ENCODE results near the gene EIF4H. TPM values are rescaled to one million over a fixed set of nuclear protein-coding genes. Genes with fewer than 3 reads are reported as not detected.

Gene EIF4H
- total and polyA plus RNA-seq, 2 donors (not counting 3 experiments of a cell fraction or from before 2014, with no cell fraction given) = 406 to 415 TPM

- Histone ChIP-seq H3K36me3 (ENCODE audit: control insufficient read depth in 2 of 2, extremely low read depth in 1 of 2, insufficient read depth in 2 of 2, low read length in 2 of 2) (no peaks in the 10 kb centered on the region), H3K9me3 (replicated peaks; ENCODE audit: control insufficient read depth, insufficient read depth, low read length) (no peaks in the 10 kb centered on the region), H4K20me1 (replicated peaks; ENCODE audit: control insufficient read depth, extremely low read depth, insufficient read depth, low read length) (no peaks in the 10 kb centered on the region), H2AFZ (ENCODE audit: low read depth, low read length) (no peak overlapping the region), H3K27ac (ENCODE audit: insufficient read depth, low read depth, low read length) (no peak overlapping the region), H3K4me1 (ENCODE audit: control insufficient read depth, extremely low read depth, insufficient read depth, low read length) (no peaks in the 10 kb centered on the region), H3K9ac (replicated peaks; ENCODE audit: extremely low read depth, insufficient read depth, low read length) (no peak overlapping the region), H3K9me1 (replicated peaks; ENCODE audit: control insufficient read depth, extremely low read depth, insufficient read depth, low read length) (no peaks in the 10 kb centered on the region), H3K27me3 (ENCODE audit: control insufficient read depth in 2 of 2, insufficient read depth in 2 of 2, low read length in 2 of 2) (no peaks in the 10 kb centered on the region), H3K4me2 (ENCODE audit: insufficient read depth, low read length) (no peak overlapping the region), H3K4me3 (replicated peaks in 1 of 3; ENCODE audit: insufficient read depth in 1 of 3, low read depth in 1 of 3, low read length in 3 of 3) (no peak overlapping the region), H3K79me2 (ENCODE audit: control insufficient read depth, insufficient read depth, low read length) (no peaks in the 10 kb centered on the region)
- DNase-seq (ENCODE audit: low read depth, low spot score) = no peak
- no TSS peak for BruUV-seq (replicated peaks)
- dilution Hi-C loops (cut with MboI; ENCODE audit: extremely low pct_ligation_motif_present, low sequenced_read_pairs) (no loop called here), intact Hi-C loops (cut with micrococcal nuclease) (no loop called here)
- no peak for FAIRE-seq
- TF ChIP-seq POLR2AphosphoS5 (IDR thresholded peaks at IDR 0.05; ENCODE audit: insufficient read depth, low read depth, low read length) = no peak
- no peak for TF ChIP-seq POLR2A (IDR thresholded peaks at IDR 0.05; ENCODE audit: low read depth, low read length)
- TF ChIP-seq FOS (IDR thresholded peaks at IDR 0.05; ENCODE audit: borderline replicate concordance, insufficient read depth, low read length) = no peak
- TF ChIP-seq JUN (IDR thresholded peaks at IDR 0.05; ENCODE audit: borderline replicate concordance, insufficient read depth, insufficient read length, low read depth) = no peak
- TF ChIP-seq EZH2 (IDR thresholded peaks at IDR 0.05; ENCODE audit: borderline replicate concordance, low read depth, low read length, severe bottlenecking) = no peak
- no peak for TF ChIP-seq GATA2 (IDR thresholded peaks at IDR 0.05; ENCODE audit: insufficient read depth, insufficient read length, low read depth, low read length)
- TF ChIP-seq MAX (IDR thresholded peaks at IDR 0.05; ENCODE audit: insufficient read depth, insufficient read length) = no peak
- TF ChIP-seq CTCF (IDR thresholded peaks at IDR 0.05; ENCODE audit: extremely low read depth in 1 of 2, insufficient read depth in 1 of 2, low read depth in 1 of 2, low read length in 2 of 2) = no peak
- no peak for TF ChIP-seq MYC (IDR thresholded peaks at IDR 0.05; ENCODE audit: low read depth, low read length)
- ChIA-PET CTCF (no interaction called here), POLR2A (no interaction called here)
These were observed 51.2 kb downstream of the EIF4H start for GRCh38 chr7:74225400-74225799.
